KMS-11 (cell line): ENCODE data around the gene DNM3.

ENCODE experiments used
- H2AFZ ChIP-seq: fragments of 200-600 bp; sonication (generic); 2 replicates; pipeline ENCODE4 v1.6.1; 2016; ENCODE audit warnings: antibody characterized with exemption, mixed run types, low read depth
- H3K27ac ChIP-seq: fragments of 200-600 bp; sonication (generic); 2 replicates; pipeline ENCODE4 v1.6.1; 2016; ENCODE audit warnings: mild to moderate bottlenecking, mixed run types
- H3K27me3 ChIP-seq: fragments of 200-600 bp; sonication (generic); 2 replicates; pipeline ENCODE4 v1.6.1; 2017; ENCODE audit warnings: mild to moderate bottlenecking, low read depth, mixed run types, moderate library complexity; ENCODE audit not compliant: insufficient read depth
- H3K36me3 ChIP-seq: fragments of 200-600 bp; sonication (generic); 2 replicates; pipeline ENCODE4 v1.6.1; 2017; ENCODE audit warnings: mild to moderate bottlenecking, mixed run types; ENCODE audit not compliant: insufficient read depth
- H3K4me1 ChIP-seq: fragments of 200-600 bp; sonication (generic); 2 replicates; pipeline ENCODE4 v1.6.1; 2016; ENCODE audit warnings: mild to moderate bottlenecking, low read depth, mixed run types; ENCODE audit not compliant: poor library complexity, severe bottlenecking
- H3K4me2 ChIP-seq: fragments of 200-600 bp; sonication (generic); 2 replicates; pipeline ENCODE4 v1.7.0; 2016; ENCODE audit warnings: mild to moderate bottlenecking, mixed run types
- H3K4me3 ChIP-seq: fragments of 200-600 bp; sonication (generic); IDR thresholded peaks from 2 replicates; pipeline ENCODE4 v1.6.1; 2017; ENCODE audit warnings: low read depth, low read length, mixed read lengths; ENCODE audit not compliant: insufficient read depth
- H3K79me2 ChIP-seq: fragments of 200-600 bp; sonication (generic); 2 replicates; pipeline ENCODE4 v1.6.1; 2016; ENCODE audit warnings: low read depth, mixed run types; ENCODE audit not compliant: insufficient read depth
- H3K9ac ChIP-seq: fragments of 200-600 bp; sonication (generic); 2 replicates; pipeline ENCODE4 v1.6.1; 2016; ENCODE audit warnings: mild to moderate bottlenecking, mixed run types
- H4K20me1 ChIP-seq: fragments of 200-600 bp; sonication (generic); 2 replicates; pipeline ENCODE4 v1.6.1; 2016; ENCODE audit warnings: mild to moderate bottlenecking, mixed run types; ENCODE audit not compliant: insufficient read depth
- CTCF ChIP-seq: fragments of 200-600 bp; sonication (generic); conservative IDR thresholded peaks from 2 replicates; pipeline ENCODE4 v1.6.1; 2017; ENCODE audit warnings: low read depth, mild to moderate bottlenecking, antibody characterized with exemption, low read length, moderate library complexity, mixed read lengths

The DNM3 gene

GRCh38 chr1:171934664-171935063 lies 93.4 kb downstream of the DNM3 start:
- Histone ChIP-seq H3K4me2 (no peak overlapping the region), H3K4me3 (no peak overlapping the region)

GRCh38 chr1:171935086-171935485 lies 93.8 kb downstream of the DNM3 start:
- Histone ChIP-seq H3K9ac (no peak overlapping the region), H3K27me3 (no peaks in the 10 kb centered on the region), H3K27ac (no peak overlapping the region), H3K4me2 (no peak overlapping the region), H3K36me3 (no peaks in the 10 kb centered on the region), H3K79me2 (no peaks in the 10 kb centered on the region), H3K4me1 (no peaks in the 10 kb centered on the region), H3K4me3 (no peak overlapping the region), H4K20me1 (no peaks in the 10 kb centered on the region), H2AFZ (no peak overlapping the region)
- no peak for TF ChIP-seq CTCF

More at GRCh38 chr1:171934664-171935063, 93.4 kb downstream of the DNM3 start:
- Histone ChIP-seq H3K27ac (no peak overlapping the region), H3K79me2 (no peaks in the 10 kb centered on the region), H4K20me1 (no peaks in the 10 kb centered on the region), H3K4me1 (no peaks in the 10 kb centered on the region), H2AFZ (no peak overlapping the region), H3K36me3 (no peaks in the 10 kb centered on the region), H3K27me3 (no peaks in the 10 kb centered on the region), H3K9ac (no peak overlapping the region)
- no peak for TF ChIP-seq CTCF

- H3K27ac ChIP-seq = no peak overlapping the region
These were observed 94.4 kb downstream of the DNM3 start for GRCh38 chr1:171935664-171936063.

GRCh38 chr1:171937938-171938337 lies 96.6 kb downstream of the DNM3 start:
- no peaks in the 10 kb centered on the region for H3K4me1 ChIP-seq
- H3K4me2 ChIP-seq = no peak overlapping the region
- H4K20me1 ChIP-seq = no peaks in the 10 kb centered on the region
- no peaks in the 10 kb centered on the region for H3K36me3 ChIP-seq
- no peak overlapping the region for H3K4me3 ChIP-seq
- H3K79me2 ChIP-seq = no peaks in the 10 kb centered on the region
- no peak for TF ChIP-seq CTCF
- no peak overlapping the region for H2AFZ ChIP-seq
- H3K9ac ChIP-seq = no peak overlapping the region
- no peak overlapping the region for H3K27ac ChIP-seq
- H3K27me3 ChIP-seq = no peaks in the 10 kb centered on the region

More at GRCh38 chr1:171935664-171936063, 94.4 kb downstream of the DNM3 start:
- TF ChIP-seq CTCF = no peak
- Histone ChIP-seq H4K20me1 (no peaks in the 10 kb centered on the region), H3K4me3 (no peak overlapping the region), H2AFZ (no peak overlapping the region), H3K27me3 (no peaks in the 10 kb centered on the region), H3K79me2 (no peaks in the 10 kb centered on the region), H3K36me3 (no peaks in the 10 kb centered on the region), H3K4me2 (no peak overlapping the region), H3K4me1 (no peaks in the 10 kb centered on the region), H3K9ac (no peak overlapping the region)

DNA sequence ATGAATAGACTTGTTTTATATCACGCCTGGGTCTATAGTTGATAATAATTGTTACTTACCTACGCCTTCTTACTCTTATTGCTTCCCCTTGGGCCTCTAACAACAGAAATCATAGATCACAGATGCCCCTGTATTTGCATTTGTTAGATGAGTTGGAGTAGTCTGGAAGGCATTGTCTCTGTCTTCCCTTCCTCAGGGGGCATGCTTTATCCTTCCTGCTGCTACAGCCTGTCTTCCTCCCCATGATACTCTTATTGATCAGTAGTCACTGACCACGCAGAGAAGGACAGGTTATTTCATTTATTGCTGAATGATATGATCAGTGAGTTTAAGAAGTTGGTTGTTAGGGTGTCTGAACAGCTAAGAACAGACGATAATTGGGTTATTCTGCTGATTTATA lies 98.4 kb downstream of the DNM3 start:
- H3K9ac ChIP-seq = no peak overlapping the region
- H3K79me2 ChIP-seq = no peaks in the 10 kb centered on the region
- no peak overlapping the region for H2AFZ ChIP-seq
- H3K27ac ChIP-seq = no peak overlapping the region
- H3K27me3 ChIP-seq = no peaks in the 10 kb centered on the region
- no peaks in the 10 kb centered on the region for H3K4me1 ChIP-seq
- H3K4me3 ChIP-seq = no peak overlapping the region
- TF ChIP-seq CTCF = no peak
- no peaks in the 10 kb centered on the region for H4K20me1 ChIP-seq
- no peak overlapping the region for H3K4me2 ChIP-seq
- H3K36me3 ChIP-seq = no peaks in the 10 kb centered on the region
